A204.1 (cell line): ENCODE measurements around the gene ZIC3.
"Not testable (repeated sequence)": the region's sequence is repeated elsewhere in the genome, so short reads cannot be mapped to it uniquely, and the experiment has no call there.

Source experiments
- FAIRE-seq: peaks from 2 replicates; lab custom pipeline; 2012; peaks lifted over from hg19 to GRCh38; lab: Jason Lieb, UNC

The ZIC3 gene

DNA sequence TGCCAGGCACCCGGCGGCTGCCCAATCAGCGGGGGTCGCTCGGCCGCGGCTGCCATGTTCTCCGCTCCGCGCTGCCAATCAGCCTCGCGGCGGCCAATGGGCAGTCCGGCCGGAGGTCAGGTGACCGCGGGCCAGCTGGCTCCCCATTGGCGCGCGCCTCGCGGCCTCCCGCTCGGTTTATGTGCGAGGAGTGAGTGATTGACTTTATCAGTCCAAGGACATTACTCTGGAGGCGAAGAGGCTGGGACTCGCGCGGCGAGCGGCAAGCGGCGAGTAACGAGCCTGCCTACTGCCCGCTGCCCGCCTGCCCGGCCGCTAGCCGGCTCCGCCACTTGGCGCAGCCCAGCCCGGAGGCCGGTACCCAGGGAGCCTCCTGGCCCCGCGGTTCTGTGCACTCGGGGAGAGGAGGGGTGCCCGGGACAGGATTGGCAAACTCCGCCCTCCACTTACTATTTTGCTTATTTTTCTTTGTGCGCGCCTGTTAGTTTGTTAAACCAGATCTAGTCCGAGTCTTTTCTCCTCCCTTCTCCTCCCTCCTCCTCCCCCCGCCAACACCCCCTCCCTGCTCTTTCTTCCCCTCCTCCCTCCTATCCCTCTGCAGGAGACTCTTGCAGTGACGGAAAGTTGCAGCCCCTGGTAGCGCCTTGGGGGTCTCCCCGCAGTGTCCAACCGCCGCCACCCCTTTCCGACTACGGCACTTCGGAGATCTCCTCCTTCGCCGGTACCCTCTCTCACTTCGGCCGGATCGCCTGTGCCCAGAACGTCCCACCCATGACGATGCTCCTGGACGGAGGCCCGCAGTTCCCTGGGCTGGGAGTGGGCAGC lies at the start of gene ZIC3:
Gene ZIC3, plus strand, starts transcription at position 207 of the 825 bp plus-strand sequence. Its CDS starts 565 bp downstream, at position 772.
- no peak for FAIRE-seq

DNA sequence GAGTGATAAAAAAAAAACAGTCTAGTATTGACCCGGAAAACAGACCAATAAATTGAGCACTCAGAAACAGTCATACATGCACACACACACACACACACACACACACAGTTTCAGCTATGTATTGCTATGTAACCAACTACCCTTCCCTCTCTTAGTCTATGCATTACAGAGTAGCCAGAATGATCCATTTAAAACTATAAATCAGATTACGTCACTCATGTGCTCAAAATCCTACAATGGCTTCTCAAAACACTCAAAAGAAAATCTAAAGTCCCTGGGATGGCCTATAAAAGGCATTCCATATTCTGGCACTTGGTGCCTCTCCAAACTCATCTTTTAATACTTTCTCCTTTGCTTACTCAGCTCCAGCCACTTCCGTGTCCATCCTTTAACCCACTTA lies 46.5 kb upstream of the ZIC3 start:
- no peak for FAIRE-seq

DNA sequence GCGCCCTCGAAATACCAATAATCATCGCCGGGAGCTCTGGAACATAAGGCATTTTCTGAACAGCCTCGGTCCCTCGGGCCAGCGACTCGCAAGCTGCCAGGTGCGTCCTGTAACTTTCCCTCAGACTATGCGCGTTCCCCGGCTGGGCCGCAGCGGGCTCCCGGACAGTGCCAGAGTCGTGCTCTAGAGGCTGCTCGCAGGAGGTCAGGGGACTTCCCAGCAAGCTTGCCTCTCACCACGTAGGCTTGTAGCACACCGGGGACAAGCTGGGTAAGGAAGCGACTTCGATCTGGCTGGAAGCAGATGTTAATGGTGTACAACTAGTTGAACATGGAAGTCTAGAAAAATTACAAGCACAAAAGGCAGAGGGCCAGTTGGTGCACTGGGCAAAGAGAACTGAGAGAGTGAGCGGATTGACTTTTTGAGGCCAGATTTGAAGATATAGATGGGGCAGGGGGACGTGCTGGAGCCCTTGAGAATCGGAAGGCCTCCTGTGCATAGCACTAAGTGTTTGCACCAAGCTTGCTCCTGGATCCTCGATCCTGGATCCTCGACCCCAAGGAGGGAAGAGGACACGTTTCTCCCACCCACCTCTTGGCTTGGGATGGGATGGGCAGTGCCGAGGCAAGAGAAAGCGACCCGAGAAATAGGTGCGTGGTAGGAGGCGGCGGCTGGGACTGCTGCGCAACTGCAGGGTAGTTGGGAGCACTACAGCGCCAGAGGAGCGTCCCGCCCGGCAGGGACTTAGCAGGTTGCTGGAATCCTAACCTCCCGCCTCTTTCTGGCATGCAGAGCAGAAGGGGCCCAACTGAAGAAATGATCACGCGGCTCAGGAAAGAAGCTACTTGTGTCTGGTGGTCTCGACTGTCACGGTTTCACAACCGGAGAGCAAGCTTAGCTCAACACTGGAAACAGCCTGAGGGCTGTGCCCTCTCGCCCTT lies 19.9 kb upstream of the ZIC3 start:
- FAIRE-seq: no peak

DNA sequence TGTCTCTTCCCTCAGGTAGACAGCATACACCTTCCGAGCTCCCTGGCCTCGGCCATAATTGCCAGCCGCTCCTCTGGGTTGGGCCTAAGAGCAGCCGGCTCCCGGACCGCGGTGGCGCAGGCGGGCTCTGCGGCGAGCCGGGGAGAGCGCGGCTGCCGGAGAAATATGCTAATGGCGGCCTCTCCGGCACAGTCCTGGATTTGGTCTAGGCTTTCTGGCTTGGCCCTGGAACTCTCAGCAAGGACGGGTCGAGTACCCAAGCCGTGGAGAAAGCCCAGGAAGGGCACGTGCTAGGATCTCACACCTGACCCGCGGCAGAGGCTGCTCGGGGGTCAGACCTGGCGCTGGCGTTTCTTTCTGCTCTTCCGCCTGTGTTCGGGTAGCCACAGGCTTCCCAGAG lies 18.6 kb upstream of the ZIC3 start:
- FAIRE-seq: no peak

DNA sequence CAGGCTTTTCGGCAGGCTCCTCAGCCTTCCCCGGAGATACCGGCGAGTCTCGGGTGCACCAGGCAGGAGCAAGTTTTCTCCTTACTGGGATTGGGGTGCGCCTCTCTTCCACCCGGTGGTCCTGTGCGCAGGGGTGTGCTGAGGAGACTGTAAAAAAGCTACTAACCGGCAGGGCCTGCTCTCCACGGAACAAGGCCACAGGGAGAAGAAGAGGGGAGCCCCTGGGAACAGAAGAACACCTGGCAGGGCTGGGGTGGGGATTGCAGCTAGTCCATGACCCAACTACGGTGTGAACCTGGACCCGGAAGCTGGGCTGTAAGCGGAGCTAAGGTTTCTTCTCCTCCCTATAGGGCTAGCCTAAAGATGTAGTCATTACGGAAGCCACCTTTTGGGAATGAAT lies 17.7 kb upstream of the ZIC3 start:
- no peak for FAIRE-seq

DNA sequence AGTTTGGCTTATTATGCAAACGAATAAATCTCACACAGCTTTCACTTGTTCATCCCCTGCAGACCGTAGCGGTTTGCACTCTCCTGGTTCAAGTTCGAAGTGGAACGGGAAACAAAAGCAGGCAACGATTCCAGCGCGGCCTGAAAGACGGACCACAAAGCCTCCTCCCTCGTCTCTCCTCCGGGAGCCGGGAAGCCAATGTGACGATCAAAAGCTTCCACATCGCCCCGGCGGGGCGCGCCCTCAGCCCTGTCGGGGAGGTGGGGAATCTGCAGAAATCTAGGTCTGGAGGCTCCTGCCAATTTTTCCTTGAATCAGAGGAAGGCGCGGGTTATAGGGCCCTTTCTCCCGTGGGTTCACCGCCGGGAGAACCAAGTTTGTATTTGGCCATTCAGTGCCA lies 16.9 kb upstream of the ZIC3 start:
- no peak for FAIRE-seq

DNA sequence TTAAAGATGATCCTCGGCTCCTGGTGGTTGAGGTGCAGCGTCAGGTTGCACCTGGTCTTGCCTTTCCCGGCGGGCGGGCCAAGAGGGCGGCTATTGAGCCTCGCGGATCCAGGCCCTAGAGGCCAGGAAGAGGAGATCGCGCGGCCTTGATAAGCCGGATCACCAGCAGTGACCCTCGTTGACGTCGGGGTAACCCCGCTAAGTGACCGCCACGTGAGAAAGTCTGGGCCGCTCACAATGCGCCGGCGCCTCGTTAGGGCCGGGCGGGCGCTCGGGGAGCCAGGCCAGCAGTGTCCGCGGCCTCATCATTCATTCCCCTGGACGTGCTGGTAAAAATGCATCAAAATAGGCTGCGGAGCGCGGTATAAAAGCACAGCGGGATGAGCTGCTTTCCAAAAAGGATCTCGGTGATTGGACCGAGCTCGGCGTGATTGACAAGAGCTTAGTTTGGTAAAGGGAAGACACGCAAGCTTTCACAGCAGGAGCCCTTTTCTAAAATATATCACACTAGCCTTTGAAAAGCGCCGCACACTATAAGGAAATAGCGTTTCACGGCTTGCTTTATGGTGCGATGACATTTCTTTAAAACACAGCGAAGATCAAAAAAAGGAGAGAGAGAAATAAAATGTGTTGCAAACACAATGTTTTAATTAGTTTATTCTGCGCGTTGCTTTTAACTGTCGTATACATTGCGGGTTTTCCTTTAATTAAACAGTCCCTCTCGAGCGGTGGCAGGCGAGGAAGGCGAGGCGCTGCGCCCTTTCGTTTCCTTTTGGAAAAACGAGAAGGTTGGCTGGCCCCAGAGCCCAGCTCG lies 15.9 kb upstream of the ZIC3 start:
- FAIRE-seq: no peak

DNA sequence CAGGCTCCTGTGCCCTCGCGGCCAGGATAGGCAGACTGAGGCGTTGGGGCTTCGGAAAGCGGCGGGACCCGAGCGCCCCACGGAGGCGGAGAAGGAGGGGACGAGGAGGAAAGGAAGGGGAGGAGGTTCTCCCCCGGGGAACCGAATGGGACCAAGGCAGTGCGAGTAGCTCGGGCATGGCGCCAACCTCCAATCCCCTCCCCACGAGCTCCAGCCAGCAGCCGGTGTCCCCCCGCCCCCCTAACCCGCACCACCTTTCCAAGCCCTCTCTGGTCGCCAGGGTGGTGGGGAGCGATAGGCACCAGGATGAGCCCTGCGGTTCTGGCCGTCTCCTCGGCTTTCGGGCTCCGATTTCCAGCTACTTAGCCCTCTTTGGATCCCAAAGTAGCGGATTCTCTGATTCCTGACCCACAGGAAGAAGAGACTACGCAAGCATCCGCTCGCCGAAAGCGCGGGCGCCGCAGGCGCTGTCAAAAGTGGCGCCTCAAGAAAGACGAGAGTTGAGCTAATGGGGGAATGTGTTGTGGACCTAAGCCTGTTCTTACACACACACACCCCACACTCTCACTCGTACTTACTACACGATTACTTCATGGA lies 15.2 kb upstream of the ZIC3 start:
- no peak for FAIRE-seq

DNA sequence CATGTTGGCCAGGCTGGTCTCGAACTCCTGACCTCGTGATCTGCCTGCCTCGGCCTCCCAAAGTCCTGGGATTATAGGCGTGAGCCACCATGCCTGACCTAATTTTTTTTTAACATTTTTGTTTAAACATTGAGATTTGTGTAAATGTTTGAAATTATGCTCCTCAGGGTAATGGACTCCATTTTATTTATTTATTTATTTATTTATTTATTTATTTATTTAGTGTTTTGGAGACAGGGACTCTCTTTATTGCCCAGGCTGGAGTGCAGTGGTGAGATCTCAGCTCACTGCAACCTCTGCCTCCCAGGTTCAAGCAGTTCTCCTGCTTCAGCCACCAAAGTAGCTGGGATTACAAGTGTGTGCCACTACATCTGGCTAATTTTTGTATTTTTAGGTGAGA lies 13.8 kb upstream of the ZIC3 start:
- FAIRE-seq: not testable (repeated sequence)

DNA sequence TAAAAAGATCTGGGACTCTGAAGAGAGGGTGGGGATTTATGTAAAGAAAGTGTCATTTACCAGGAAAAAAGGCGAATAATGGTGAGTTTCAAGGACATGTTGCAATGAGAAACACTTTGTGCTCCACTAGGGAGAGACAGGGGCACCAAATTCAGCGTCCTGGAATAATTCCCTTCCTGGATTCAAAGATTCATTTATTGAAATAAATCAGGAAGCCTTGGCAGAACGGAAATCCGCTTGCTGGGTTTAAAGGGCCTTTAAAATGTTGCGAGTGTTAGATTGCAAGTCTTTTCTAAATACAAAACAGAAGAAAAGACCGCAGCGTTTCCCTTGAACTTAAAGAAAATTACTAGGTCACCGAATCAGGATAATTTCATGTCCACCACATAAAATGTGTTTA lies 3.8 kb upstream of the ZIC3 start:
- no peak for FAIRE-seq

DNA sequence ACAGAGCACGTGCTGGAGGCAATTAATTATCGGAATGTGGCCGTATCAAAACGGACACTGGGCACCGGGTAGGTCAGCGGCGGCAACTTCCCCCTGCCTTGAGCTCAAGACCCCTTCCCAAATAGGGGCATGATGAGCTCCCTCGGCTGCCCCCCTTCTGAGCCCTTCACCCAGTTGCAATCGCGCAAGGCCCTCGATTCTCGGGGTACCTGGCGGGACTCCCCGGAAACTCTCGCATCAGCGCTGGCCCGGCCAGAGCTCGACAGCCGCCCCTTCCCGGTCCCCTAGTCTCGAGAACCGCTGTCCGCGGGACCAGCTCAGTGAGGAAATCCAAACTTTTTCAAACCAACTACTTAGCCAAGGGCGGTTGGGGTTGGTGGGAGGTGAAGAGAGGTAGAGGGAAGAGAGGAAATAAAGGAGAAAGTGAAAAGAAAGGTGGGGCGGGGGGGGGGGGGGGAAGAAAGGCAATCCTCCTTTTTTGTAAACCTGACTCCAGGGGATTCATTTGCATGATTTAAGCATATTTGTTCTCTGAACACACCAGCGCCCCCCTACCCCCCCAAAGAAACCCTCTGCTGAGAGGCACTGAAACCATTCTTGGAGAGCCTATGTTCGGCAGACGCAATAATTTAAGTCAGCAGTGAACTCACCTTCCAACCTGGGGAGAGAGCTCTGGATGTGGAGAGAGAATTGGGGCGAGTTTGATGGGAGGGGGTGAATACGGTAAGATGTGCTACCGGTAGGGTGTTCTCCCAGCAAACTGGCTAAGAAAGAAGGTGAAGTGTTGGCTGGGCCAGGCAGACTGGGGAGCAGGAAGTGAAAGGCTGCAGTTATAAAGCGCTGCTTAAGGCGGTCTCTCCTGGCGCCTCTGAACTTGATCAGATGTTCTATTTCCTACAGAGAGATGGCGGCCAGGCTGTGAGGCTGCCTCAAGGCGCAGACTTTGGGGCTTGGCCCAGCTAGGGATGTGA lies 2.0 kb upstream of the ZIC3 start:
- no peak for FAIRE-seq

DNA sequence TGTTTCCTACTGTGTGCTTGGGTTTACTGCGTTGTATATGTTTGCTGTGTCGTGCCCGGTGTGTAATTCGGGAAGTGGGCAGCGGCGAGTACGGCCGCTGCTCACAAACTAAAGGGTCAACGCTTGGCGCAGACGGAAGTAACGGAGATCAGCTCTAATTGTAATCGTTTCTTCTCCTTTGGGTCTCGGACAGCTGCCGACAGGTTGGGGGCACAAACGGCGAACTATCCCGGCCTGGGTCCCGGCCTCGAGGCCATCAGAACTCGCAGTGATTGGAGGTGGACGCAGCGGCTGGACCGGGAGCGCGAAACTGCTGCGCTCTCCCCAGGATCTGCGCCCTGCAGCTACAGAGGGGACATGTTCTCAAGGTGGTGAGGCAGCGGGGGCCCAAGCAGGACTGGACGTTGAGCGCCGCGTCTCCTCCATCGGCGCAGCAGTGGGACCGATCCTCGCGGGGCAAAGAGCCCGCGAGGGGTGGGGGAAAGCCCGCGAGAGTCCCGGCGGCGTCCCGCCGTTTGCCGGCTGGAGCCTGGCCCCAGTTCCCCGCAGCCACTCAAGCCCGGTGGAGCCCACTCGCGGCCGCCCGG lies 516 bp upstream of the ZIC3 start:
- FAIRE-seq: no peak

DNA sequence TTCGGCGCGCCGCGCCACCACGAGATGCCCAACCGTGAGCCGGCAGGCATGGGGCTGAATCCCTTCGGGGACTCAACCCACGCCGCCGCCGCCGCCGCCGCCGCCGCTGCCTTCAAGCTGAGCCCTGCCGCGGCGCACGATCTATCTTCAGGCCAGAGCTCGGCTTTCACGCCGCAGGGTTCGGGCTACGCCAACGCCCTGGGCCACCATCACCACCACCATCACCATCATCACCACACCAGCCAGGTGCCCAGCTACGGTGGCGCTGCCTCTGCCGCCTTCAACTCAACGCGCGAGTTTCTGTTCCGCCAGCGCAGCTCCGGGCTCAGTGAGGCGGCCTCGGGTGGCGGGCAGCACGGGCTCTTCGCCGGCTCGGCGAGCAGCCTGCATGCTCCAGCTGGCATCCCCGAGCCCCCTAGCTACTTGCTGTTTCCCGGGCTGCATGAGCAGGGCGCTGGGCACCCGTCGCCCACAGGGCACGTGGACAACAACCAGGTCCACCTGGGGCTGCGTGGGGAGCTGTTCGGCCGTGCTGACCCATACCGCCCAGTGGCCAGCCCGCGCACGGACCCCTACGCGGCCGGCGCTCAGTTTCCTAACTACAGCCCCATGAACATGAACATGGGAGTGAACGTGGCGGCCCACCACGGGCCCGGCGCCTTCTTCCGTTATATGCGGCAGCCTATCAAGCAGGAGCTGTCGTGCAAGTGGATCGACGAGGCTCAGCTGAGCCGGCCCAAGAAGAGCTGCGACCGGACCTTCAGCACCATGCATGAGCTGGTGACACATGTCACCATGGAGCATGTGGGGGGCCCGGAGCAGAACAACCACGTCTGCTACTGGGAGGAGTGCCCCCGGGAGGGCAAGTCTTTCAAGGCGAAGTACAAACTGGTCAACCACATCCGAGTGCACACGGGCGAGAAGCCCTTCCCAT lies 1.1 kb downstream of the ZIC3 start:
- no peak for FAIRE-seq

DNA sequence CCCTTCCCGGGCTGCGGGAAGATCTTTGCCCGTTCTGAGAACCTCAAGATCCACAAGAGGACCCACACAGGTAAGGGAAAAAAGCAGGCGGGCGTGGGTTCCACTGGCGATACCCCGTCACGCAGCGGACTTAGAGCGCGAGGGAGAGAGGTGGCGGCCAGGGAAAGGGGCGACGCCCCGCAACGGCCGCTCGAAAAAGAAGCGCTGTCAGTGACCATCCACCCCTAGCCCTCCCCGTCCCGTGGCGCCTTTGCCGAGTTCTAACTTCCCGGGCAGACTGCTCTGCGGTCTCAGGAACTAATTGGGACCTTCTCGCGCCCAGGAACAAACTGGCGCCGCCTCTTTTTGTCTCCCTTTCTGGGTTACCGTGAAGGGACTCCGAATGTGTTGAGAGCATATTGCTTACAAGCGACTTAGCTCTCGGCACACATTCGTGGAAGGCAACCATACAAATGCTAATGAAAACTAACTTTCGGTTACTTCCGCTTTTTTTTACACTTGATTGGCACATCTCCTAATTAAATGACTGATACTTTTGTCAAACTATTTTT lies 1.8 kb downstream of the ZIC3 start:
- no peak for FAIRE-seq

DNA sequence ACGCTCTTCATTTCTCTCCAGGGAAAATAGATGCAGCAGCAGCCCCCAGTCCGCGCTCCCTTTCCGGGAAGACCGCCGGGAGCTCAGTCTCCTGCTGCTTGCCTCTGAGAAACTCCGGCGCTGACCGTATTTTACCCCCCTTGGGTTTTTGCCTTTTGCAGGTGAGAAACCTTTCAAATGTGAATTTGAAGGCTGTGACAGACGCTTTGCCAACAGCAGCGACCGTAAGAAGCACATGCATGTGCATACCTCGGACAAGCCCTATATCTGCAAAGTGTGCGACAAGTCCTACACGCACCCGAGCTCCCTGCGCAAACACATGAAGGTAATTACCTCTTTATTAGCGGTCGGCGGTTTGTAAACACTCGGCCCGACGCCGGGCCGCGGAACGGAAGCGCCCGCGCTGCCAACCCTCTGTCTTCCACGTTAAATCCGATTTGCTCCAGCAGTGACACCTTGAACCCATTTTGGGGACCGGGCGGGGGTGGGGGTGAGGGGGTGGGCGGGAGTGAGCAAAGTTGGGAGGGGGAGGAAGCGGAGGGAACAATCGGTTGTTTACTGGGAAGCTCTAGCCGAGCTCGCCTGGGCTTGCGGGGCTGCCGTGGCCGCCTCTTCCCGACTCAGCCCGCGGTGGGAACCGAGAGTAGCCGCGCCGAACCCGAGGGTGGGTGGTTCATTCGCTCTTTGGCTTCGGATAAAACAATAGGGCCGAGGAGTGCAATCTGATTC lies 3.0 kb downstream of the ZIC3 start:
- no peak for FAIRE-seq

DNA sequence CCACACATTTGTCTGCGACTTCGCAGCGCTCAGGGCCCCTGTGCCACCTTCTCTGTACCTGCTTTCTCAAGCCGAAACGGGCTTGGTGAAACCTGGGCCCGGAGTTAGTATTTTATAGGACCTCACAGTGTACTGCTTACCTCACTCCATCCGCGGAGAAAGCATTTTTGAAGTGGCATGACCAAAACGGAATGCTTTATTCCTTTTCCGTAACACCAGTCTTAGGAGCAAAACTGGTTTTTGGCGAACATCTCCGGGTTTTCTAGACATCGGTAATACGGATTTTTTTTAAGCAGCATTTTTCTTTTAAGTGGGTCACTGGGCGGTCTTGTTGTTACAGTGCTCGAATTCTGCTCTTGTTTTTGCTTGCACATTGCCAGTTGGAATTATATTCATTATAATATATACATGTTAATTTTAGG lies 3.6 kb downstream of the ZIC3 start:
- FAIRE-seq: no peak

DNA sequence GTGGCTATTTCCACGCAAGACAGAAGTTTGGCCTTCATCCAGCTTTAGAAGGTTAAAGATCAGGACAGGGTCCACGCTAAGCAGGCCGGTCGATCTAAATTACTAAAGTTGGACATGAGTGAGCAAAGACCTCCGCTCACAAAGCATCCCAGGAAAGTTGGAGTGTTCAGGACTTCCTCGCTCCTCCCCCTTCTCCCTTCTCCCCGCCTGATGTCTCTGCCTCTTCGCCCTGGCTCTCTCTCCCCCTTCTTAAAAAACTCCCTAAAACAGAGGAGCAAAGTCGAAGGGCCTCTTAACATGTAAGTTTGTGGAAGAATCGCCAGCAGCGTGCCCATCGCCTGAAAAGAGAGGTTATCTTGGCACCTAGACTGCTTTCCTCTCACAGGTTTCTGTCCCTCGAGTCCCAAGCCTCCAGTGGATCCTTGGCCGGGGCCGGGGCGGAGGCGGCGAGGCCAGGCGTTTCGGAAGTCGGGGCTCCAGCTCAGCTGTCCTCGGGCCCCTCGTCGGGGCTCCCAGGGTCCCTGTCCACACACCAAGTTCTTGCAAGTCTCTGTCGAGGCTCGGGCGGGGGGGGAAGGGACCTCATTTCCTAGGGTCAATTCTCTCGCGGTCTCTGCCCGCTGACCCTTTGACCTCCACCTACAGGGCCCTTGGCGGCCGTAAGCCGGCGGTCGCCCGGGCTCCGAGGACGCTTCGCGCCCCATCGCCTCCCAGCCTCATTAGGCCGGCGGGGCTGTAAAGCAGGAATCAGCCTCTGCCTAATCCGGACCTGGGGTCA lies 7.6 kb downstream of the ZIC3 start:
- no peak for FAIRE-seq
